ENCODE data around the gene COBL.

DNA sequence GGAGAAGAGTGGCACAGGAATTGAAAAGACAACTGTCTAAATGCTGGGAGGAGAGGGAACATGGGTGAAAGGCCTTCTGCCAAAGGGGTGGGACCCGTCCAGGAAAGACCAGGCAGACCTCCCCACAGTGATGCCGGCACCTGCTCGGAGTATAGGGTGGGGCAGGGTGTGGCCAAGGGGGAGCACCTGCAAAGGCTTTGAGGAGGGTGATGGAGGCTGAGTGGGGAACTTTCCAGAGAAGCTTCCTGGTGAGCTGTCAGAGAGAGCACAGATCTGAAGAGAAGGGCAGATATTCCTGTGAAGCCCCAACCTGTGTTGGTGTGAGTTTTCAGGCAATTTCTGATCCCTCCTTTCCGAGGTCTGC is 270.5 kb downstream of the COBL start:
- TF ChIP-seq, protein P1, sequence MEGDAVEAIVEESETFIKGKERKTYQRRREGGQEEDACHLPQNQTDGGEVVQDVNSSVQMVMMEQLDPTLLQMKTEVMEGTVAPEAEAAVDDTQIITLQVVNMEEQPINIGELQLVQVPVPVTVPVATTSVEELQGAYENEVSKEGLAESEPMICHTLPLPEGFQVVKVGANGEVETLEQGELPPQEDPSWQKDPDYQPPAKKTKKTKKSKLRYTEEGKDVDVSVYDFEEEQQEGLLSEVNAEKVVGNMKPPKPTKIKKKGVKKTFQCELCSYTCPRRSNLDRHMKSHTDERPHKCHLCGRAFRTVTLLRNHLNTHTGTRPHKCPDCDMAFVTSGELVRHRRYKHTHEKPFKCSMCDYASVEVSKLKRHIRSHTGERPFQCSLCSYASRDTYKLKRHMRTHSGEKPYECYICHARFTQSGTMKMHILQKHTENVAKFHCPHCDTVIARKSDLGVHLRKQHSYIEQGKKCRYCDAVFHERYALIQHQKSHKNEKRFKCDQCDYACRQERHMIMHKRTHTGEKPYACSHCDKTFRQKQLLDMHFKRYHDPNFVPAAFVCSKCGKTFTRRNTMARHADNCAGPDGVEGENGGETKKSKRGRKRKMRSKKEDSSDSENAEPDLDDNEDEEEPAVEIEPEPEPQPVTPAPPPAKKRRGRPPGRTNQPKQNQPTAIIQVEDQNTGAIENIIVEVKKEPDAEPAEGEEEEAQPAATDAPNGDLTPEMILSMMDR (IDR thresholded peaks at IDR 0.05) = no peak
- TF ChIP-seq POLR2A (IDR thresholded peaks at IDR 0.05) = no peak
